Measurements from ENCODE around the gene TMEM14C.

Gene TMEM14C

DNA sequence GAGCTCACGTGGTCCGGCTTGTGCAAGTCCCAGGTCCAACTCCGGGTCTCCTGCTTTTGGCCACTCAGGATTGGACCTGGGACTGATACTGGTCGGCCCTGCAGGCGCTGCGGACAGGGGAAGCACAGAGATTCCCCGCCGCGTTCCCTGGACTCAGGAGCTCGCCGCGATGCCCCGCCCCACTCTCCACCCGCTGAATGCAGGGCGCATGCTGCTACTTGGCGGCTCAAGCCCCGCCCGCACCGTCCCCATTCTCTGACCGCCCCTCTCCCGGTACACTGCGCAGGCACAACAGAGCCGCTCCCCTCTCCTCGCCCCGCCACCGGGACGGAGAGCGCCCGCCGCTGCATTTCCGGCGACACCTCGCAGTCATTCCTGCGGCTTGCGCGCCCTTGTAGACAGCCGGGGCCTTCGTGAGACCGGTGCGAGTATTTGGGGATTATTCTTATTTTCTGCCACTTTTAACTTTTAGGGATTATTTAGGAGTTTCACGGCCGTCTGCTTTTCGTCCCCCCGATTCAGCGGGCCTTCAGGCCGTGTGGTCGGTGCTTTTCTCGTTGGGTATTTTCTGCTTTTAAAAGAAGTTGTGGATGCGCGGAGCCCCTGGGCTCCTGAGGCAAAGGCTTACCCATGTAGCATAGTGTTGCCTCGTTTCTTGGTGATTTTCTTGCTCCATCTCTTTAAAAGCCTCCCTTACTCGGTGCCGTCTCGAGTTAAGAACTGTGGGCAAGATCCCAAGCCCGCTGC, at the start of gene TMEM14C:
TMEM14C (plus strand) TSS at position 251 of the 747 bp plus-strand sequence. CDS start 1,544 bp downstream, outside the sequence.
- DNase-seq (ENCODE audit: low spot score) = peak; percentile 90

DNA sequence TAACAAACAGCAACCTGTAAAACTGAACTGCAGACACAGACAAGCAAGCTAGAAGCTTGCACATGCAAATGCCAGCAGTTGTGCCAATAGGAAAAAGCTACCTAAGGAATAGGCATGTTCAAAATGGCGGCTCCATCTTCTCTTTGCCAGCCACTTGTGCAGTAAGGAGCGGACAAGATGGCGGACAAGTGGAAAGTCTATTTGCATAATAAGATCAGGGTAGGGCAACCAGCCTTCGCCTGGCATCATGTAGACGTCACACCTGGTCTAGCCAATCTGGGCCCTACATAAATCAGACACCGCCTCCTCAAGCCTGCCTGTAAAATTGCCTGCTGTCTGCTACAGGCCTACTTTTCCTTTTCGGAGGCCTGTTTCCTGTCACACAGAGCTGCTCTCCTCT, 46.5 kb upstream of the TMEM14C start:
- no peak for DNase-seq (ENCODE audit: low spot score)

DNA sequence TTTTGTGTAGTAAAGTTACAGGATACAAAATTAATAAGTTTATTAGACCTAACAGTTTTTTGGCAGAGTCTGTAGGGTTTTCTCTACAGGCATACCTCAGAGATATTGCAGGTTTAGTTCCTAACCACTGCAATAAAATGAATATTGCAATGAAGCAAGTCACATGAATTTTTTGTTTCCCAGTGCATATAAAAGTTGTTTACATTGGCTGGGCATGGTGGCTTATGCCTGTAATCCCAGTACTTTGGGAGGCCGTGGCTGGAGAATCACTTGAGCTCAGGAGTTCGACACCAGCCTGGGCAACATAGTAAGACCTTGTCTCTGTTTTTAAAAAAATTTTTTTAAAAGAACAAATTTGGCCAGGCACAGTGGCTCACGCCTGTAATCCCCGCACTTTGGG, 44.4 kb upstream of the TMEM14C start:
- no peak for DNase-seq (ENCODE audit: low spot score)

DNA sequence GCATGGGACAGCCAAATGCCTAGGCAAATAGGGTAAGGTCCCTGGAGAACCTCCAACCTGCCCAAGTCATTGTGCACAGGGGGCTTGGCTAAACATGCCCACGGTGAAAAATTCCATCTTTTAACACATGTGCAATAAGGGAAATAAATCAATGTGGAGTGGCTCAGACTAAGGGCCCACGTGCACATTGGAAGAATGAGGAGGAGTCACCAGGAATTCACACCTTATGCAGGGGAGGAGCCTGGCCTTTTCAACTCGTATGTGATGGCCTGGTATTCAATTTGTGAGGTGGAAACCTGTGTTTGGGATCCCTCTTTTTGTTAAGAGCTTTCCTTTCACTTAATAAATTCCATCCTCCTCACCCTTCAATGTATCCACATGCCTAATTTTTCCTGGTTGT, 41.1 kb upstream of the TMEM14C start:
- no peak for DNase-seq (ENCODE audit: low spot score)

DNA sequence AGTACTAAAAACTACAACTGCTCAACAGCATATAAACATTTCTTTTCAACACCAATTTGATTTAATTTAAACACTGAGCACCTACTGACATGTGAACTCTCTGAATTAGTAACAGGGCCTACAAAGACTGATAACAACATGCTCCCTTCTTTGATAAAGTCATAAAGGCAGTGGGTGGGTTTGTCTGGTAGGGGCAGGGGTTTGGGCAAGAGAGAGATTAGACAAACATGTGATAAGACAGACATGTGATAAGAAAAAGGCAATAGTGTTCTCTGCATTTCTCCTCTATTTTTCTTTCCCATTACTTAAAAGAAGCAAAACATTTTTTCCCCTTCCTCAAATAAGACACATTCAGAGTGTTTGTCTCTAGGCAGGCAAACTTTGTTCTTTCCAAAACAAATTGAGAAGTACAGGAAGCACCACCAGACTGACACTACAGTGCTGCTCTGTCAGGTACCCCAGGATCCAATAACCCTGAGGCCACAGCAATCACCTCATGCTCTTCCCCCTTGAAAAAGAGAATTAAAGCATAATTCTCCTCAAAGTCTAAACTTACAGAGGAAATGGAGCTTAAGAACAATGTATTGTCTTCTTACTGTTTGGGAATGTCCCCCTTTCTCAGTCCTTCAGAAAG, 40.4 kb upstream of the TMEM14C start:
- DNase-seq (ENCODE audit: low spot score) = no peak

DNA sequence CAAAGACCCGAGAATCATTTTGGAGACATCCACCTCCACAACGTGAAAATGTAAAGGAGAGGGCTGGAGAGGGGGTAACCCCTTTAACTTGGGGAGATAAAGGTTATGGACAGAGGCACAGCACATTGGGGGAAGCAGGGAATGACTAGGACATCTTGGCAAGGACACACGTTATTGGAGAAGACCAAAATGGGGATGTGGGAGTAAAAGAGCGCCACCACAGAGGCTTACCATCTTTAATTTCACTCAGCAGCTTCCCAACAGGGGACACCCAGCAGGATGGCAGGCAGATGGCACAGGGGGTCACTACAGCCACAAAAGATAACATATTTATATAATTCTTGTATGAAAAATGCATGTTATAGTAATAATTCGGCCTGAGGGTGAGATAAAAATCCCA, 38.3 kb upstream of the TMEM14C start:
- no peak for DNase-seq (ENCODE audit: low spot score)

DNA sequence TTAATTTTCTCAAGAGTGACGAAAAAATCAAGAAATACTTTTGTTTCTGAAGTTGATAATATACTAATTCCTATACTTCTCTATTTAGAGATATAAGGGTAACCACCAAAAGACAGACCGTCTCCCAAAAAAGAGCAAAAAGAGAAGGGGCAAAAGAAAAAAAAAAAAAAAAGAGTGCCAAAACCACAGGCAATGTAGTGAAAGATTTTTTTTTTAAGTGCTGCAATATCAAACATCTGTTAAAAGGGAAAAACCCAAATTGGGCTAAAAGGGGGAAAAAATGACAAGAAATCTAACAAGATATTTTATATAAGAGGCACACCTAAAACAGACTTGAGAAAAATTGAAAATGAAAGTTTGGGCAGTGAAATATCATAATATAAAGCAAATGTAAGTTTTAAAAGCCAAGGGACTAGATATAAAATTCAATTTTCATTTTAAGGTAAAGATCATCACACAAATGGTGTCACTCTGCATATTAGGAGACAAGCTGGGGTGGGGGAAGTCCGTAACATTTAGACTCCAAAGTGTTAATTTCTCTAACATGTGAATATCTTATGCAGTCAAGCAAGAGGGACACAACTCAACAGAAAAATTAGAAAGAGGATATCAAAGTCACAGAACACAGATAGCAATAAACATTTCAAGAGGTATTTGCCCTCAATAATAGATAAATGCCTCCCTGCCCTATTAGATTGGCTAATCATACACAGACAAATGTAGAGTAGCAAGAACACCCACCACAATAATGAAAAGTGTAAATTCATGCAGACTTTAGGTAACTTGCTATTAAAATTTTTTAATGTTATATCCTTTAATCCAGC, 37.6 kb upstream of the TMEM14C start:
- no peak for DNase-seq (ENCODE audit: low spot score)

DNA sequence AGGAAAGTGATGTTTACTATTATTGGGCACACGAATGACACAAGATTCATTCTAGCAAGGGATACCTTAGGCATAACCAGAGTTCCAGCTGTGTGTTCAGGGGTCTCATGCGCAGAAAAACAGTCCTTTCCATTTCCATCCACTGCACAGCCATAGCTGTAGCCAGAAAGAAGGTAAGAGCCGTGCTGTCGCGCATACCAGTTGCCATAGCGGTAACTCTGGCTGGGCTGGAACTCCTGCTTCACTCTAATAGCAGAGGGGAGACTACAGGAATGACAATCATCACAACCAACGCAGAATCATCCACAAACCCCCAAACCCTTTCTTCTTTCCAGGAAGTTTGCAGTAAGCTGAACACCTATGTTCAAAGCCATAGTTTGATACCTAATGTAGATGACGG, 36.0 kb upstream of the TMEM14C start:
- no peak for DNase-seq (ENCODE audit: low spot score)

DNA sequence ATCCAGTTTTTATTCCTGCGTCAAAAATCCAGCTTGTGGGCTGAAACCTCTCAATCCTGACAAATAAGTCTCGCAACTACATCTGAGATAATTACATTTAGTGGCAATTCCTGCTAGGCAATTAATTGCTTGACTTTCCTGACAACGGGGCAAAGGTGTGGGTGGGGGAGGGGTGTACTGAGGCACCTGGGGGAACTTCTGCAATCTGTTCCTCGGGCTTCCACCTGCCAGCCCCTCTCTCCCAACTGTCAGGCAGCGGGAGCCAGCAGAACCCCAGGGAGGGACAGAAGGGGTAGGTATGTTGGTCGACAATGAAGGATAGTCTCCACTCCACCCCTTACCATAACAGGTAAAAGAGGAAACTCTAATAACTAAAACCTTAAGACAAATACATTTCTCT, 35.3 kb upstream of the TMEM14C start:
- no peak for DNase-seq (ENCODE audit: low spot score)

DNA sequence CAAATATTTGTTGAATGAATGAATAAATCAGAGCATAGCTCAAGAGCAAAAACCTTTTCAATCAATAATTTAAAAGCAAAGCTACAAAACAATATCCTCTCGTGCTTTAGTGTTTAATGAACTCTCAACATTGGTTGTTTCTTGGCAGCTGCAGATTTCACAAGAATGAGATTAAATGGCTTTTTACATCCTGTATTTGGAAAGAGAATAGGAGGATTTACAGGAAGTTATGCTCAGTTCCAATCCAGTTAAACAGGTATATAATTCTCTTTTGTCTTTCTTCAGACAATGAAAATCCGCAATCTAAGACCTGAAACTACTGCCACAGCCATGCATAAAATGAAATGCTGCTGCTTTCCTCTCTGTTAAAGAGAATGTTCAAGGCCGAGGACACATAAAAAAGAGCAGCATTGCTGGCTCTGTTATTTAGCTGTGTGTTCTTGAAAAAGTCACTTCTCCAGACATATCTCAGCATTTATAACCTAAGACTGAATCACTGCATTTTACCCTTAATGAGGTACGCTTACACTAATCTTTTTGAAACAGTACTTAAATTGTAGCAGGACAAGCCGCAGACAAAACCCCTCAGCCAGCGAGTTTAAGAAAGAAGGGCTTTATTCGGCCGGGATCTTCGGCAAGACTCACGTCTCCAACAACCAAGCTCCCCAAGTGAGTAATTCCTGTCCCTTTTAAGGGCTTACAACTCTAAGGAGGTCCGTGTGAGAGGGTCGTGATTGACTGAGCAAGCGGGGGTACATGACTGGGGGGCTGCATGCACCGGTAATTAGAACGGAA, 32.0 kb upstream of the TMEM14C start:
- no peak for DNase-seq (ENCODE audit: low spot score)

DNA sequence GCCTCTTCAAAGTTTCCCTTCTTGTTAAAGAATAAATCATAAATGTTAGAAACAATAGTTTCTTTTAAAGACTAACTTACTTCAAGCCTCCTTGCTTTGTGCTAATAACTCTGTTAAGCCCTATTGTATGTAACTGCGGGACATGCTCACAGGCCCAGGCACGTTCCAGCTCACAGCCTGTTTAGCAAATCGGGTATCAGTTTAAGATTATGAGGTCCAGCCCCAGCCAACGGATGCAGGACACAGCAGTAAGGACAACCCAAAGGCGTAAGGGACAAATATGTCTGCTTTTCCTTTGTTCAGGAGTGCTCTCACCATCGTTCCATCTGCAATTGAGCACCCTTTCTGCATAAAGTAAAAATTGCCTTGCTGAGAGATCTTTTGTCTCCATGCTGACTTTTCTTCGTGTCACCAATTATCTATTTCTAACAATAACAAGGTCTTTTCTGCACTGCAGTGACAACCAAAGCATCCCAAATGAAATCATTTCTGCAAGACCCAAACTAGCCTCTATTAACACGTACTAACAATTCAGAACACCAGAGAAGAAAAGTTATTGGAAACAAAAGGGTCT, 29.8 kb upstream of the TMEM14C start:
- DNase-seq (ENCODE audit: low spot score) = no peak

DNA sequence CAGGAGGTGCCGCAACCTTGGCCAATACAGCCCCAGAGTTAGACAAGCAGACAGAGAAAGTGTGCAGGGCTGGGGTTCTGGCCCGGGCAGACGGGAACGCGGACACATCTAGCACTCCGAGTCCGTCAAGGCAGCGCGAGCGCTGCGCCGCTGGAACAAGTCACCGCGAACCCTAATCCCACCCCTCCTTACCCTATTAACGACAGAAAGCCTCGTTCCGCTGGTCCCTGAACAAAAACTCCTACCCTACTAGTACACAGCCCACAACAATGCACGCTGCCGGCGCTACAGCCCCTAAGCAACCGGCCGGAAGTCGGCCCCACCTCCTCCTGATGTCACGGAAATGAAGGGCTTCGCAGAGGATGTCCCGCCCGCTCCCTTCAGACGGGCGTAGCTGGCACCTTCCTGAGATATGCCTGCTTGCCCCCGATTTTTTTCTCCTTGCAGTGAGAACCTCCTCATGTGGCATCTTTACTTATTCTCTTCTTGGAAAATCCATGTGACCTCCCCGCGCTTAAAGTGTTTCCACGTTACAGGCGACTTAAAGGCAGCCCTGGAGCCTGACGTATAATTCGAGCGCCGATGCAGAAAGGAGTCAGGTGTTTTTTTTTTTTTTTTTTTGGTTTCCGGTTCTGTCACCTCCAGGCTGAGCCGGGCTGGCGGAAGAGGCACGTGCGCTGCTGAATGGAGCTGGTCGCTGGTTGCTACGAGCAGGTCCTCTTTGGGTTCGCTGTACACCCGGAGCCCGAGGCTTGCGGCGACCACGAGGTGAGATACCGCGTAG, 28.4 kb upstream of the TMEM14C start, which contains the start of the genes C6orf52 and PAK1IP1:
C6orf52 (minus strand) TSS at position 315 of the 784 bp plus-strand sequence. CDS start 7,066 bp downstream, outside the sequence.
PAK1IP1 (plus strand) TSS at position 671 of the 784 bp plus-strand sequence; CDS start at position 685, 14 bp downstream.
- DNase-seq (ENCODE audit: low spot score) = peak; percentile 93

DNA sequence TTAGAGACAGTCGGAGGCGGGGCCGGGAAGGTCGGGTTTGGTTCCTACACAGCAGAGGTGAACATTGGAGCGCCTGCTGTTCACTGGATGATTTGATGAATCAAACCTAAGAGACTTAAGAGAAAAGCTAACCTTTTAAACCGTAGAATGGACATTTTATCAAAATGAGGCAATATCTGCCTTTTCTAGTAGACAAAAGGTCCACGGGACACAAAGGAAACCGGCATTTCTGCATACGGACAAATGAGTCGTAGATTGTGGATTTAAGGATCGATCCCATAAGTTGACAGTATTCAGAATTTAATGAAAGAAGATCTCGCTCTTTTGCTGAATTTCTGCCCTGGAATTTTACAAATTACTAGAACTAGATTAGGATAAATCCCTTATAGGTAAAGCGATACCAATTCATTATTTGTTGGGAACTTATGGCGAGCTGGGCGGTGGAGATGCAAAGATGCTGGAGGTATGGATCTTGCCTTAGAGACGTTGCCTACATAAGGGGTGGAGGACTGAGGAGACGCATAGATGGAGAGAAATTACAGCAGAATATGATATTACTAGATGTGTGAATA, 27.7 kb upstream of the TMEM14C start:
- DNase-seq (ENCODE audit: low spot score) = peak; percentile 18

DNA sequence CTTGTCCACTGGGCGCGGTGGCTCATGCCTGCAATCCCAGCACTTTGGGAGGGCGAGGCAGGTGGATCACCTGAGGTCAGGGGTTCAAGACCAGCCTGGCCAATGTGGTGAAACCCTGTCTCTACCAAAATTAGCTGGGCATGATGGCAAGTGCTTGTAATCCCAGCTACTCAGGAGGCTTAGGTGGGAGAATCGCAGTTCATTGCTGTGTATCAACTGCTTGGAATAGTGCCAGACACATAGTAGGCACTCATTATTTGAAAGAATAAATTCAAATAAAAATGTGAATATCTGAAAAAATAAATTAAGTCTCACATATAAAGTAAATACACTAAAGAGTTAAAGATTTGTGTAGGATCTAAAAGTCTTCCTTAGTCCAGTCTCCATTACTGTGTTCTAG, 26.2 kb upstream of the TMEM14C start:
- DNase-seq (ENCODE audit: low spot score) = no peak

DNA sequence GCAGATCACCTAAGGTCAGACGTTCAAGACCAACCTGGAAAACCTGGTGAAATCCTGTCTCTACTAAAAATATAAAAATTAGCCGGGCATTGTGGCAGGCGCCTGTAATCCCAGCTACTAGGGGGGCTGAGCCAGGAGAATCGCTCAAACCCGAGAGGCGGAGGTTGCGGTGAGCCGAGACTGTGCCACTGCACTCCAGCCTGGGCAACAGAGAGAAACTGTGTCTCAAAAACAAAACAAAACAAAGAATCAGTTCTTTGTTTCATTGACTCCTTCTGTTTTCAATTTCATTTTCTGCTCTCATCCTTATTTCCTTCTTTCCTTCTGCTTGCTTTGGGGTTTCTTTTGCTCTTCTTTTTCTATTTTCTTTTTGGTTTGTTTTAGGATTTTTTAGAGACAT, 8.9 kb upstream of the TMEM14C start:
- no peak for DNase-seq (ENCODE audit: low spot score)

DNA sequence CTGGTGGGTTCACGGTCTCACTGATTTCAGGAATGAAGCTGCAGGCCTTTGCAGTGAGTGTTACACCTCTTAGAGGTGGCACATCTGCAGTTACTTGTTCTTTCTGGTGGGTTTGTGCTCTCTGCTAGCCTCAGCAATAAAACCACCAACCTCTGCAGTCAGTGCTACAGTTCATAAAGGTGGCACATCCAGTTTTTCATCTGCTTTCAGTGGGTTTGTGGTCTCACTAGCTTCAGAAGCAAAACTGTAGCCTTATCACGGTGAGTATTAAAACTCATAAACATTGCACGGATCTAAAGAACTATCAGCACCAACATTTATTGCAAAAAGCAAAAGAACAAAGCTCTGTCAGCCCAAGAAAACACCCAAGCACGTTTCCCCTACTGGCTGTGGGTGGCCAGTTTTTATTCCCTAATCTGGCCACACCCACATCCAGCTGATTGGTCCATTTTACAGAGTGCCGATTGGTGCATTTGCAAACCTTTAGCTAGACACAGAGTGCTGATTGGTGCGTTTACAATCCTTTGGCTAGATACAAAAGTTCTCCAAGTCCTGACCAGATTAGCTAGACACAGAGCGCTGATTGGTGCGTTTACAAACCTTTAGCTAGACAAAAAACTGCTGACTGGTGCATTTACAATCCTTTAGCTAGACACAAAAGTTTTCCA, 3.4 kb upstream of the TMEM14C start:
- DNase-seq (ENCODE audit: low spot score) = no peak

DNA sequence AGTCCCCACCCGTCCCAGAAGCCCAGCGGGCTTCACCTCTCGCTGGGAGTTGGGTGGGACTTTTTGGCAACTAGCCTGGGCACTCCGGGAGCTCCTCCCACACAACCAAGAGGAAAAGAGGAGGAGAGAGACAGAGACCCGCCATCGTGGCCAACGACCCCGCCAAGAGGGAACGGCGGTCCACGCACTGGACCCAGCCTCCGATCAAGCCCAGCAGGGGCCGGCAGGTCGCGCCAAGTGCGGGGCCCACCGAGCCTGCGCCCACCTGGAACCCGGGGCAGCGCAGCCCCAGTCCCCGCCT, 3.0 kb upstream of the TMEM14C start:
- no peak for DNase-seq (ENCODE audit: low spot score)

DNA sequence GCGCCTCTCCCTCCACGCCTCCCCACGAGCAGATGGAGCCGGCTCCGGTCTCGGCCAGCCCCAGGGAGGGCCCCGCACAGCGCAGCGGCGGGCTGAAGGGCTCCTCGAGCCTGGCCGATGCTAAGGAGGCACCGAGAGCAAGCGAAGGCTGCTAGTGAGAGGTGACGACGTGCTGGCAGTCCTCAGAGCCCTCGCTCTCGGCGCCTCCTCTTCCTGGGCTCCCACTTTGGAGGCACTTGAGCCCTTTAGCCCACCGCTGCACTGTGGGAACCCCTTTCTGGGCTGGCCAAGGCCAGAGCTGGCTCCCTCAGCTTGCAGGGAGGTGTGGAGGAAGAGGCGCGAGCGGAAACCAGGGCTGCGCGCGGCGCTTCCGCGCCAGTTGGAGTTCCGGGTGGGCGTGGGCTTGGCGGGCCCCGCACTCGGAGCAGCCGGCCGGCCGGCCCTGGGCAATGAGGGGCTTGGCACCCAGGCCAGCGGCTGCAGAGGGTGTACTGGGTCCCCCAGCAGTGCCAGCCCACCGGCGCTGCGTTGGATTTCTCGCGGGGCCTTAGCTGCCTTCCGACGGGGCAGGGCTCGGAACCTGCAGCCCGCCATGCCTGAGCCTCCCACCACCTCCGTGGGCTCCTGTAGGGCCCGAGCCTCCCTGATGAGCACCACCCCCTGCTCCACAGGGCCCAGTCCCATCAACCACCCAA, 2.5 kb upstream of the TMEM14C start:
- no peak for DNase-seq (ENCODE audit: low spot score)
